SU-DHL-6 (cell line): ENCODE data around the gene MUC20.

Experiments used
- CTCF ChIP-seq: fragments of 200-600 bp; sonication (generic); IDR thresholded peaks from one replicate; pipeline ENCODE4 v1.5.1; 2017; ENCODE audit warnings: antibody characterized with exemption, mild to moderate bottlenecking, low read length, moderate library complexity; ENCODE audit not compliant: insufficient read depth, poor library complexity, severe bottlenecking
- EZH2phosphoT487 ChIP-seq: fragments of 200-600 bp; sonication (generic), shearing (Covaris generic); conservative IDR thresholded peaks from 2 replicates; pipeline ENCODE4 v1.6.1; 2018; ENCODE audit warnings: mild to moderate bottlenecking, antibody characterized with exemption, low read length, moderate library complexity, mixed read lengths

- no peak for TF ChIP-seq CTCF
- TF ChIP-seq EZH2phosphoT487, result no peak
These were observed 40.9 kb downstream of the MUC20 start for GRCh38 chr3:195761567-195762248.
